ENCODE measurements around the gene XXYLT1. TPM values are rescaled to one million over a fixed set of nuclear protein-coding genes. Genes with fewer than 3 reads are reported as not detected.

XXYLT1 gene
- total RNA-seq, 1 experiment from 2014 or later: 25.5 TPM

GRCh38 chr3:195031574-195032003 lies 239.4 kb downstream of the XXYLT1 start:
- ChIA-PET CTCF (interaction anchor here (0.7 to 1.9 kb wide), 4 partner anchors 82 to 348 kb away, joined by 3 to 8 read pairs (median 4); no protein-coding TSS in a partner anchor), POLR2A (ENCODE audit: unreplicated experiment) (interaction anchor here (0.7 to 1.1 kb wide), 3 partner anchors 18 to 454 kb away, joined by 3 to 5 read pairs (median 4); no protein-coding TSS in a partner anchor)
- Histone ChIP-seq H4K20me1 (ENCODE audit: low read length) (no peaks in the 10 kb centered on the region), H3K4me2 (ENCODE audit: low read length) (peak overlapping the region; percentile 76), H3K27me3 (ENCODE audit: low read length) (no peaks in the 10 kb centered on the region), H3K4me1 (ENCODE audit: insufficient read depth, low read length) (peaks cover 44% of the 10 kb centered on the region), H3K9me2 (replicated peaks; ENCODE audit: low read length) (no peaks in the 10 kb centered on the region), H2AFZ (ENCODE audit: low read length) (peak overlapping the region; percentile 58), H3K27ac (ENCODE audit: low read length) (peak overlapping the region; percentile 89), H3F3A (ENCODE audit: low read length, unreplicated experiment) (no peaks in the 10 kb centered on the region), H3K9ac (ENCODE audit: low read length) (peak overlapping the region; percentile 60), H3K4me3 (ENCODE audit: low read length) (peak overlapping the region; percentile 25), H3K79me2 (ENCODE audit: low read length) (no peaks in the 10 kb centered on the region), H3K9me3 (ENCODE audit: low read length) (no peaks in the 10 kb centered on the region), H3K36me3 (ENCODE audit: low read depth, low read length) (no peaks in the 10 kb centered on the region)
- BruUV-seq (replicated peaks): no TSS peak
- ATAC-seq (peak; percentile 16), DNase-seq (peak; percentile 58)
- intact Hi-C loops (cut with micrococcal nuclease): loop anchor here (1.0 to 5.0 kb wide), 4 partner anchors 74 to 349 kb away; no protein-coding TSS in a partner anchor
- no peak for TF ChIP-seq EZH2phosphoT487 (IDR thresholded peaks at IDR 0.05; ENCODE audit: borderline replicate concordance, low read length)
- TF ChIP-seq EZH2 (IDR thresholded peaks at IDR 0.05; ENCODE audit: low read length, unreplicated experiment): no peak
- TF ChIP-seq CTCF (conservative IDR thresholded peaks at IDR 0.05; ENCODE audit: low read depth, low read length): no peak

GRCh38 chr3:195030791-195031321 lies 240.1 kb downstream of the XXYLT1 start:
- H3K4me3 ChIP-seq (ENCODE audit: low read length): peak overlapping the region; percentile 25
- no peaks in the 10 kb centered on the region for H3F3A ChIP-seq (ENCODE audit: low read length, unreplicated experiment)
- no peak for TF ChIP-seq EZH2 (IDR thresholded peaks at IDR 0.05; ENCODE audit: low read length, unreplicated experiment)
- no peak for TF ChIP-seq CTCF (conservative IDR thresholded peaks at IDR 0.05; ENCODE audit: low read depth, low read length)
- TF ChIP-seq EZH2phosphoT487 (IDR thresholded peaks at IDR 0.05; ENCODE audit: borderline replicate concordance, low read length): no peak
- CTCF ChIA-PET: interaction anchor here (0.9 to 1.9 kb wide), 5 partner anchors 33 to 348 kb away, joined by 3 to 8 read pairs (median 4); no protein-coding TSS in a partner anchor
- H3K4me1 ChIP-seq (ENCODE audit: insufficient read depth, low read length): peaks cover 44% of the 10 kb centered on the region
- intact Hi-C loops (cut with micrococcal nuclease): loop anchor here (1.0 to 5.0 kb wide), 4 partner anchors 74 to 348 kb away; no protein-coding TSS in a partner anchor
- no peaks in the 10 kb centered on the region for H3K79me2 ChIP-seq (ENCODE audit: low read length)
- H3K9ac ChIP-seq (ENCODE audit: low read length): peak overlapping the region; percentile 60
- POLR2A ChIA-PET (ENCODE audit: unreplicated experiment): interaction anchor here (0.7 to 1.1 kb wide), 2 partner anchors 17 to 42 kb away, joined by 4 to 5 read pairs; no protein-coding TSS in a partner anchor
- no peaks in the 10 kb centered on the region for H3K9me3 ChIP-seq (ENCODE audit: low read length)
- H3K9me2 ChIP-seq (replicated peaks; ENCODE audit: low read length): no peaks in the 10 kb centered on the region
- DNase-seq (peak; percentile 94), ATAC-seq (peak; percentile 84)
- no peaks in the 10 kb centered on the region for H3K36me3 ChIP-seq (ENCODE audit: low read depth, low read length)
- peak overlapping the region; percentile 89 for H3K27ac ChIP-seq (ENCODE audit: low read length)
- BruUV-seq (replicated peaks): no TSS peak
- peak overlapping the region; percentile 58 for H2AFZ ChIP-seq (ENCODE audit: low read length)
- peak overlapping the region; percentile 76 for H3K4me2 ChIP-seq (ENCODE audit: low read length)
- H4K20me1 ChIP-seq (ENCODE audit: low read length): no peaks in the 10 kb centered on the region
- no peaks in the 10 kb centered on the region for H3K27me3 ChIP-seq (ENCODE audit: low read length)
